Measurements from ENCODE around the gene HPS3.
"Not testable (repeated sequence)": the region's sequence is repeated elsewhere in the genome, so short reads cannot be mapped to it uniquely, and the experiment has no call there.

HPS3 gene

DNA sequence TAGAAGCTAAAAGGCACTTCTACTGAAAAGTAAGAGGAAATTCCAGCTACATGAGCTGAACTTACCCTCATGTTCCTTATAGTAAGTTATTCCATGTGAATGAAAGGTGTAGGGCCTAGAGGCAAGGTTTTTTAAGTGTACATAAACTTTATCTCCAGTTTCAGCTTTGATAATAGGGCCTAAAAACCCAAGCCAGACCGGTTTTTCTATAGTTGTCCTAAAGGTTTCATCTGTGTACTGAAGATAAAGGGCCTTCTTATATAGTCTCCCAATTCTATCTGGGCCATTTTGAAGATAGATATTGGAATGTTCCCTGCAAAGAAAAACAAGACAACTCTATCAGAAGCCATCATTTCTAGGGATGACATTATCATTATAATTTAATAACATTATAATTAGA, 82.9 kb downstream of the HPS3 start:
- ChIA-PET CTCF (no interaction called here), POLR2A (no interaction called here)
- no peak for DNase-seq (ENCODE audit: low read depth, low spot score)
- H3K4me3 ChIP-seq (ENCODE audit: low read depth, low read length), result no peak overlapping the region
- no peak for TF ChIP-seq CTCF (IDR thresholded peaks at IDR 0.05; ENCODE audit: insufficient read depth, low read length, missing control alignments)

GRCh38 chr3:149214702-149215101, 85.3 kb downstream of the HPS3 start:
- ChIA-PET POLR2A (no interaction called here), CTCF (no interaction called here)
- H3K4me3 ChIP-seq (ENCODE audit: low read depth, low read length), result no peak overlapping the region
- DNase-seq (ENCODE audit: low read depth, low spot score), result no peak
- no peak for TF ChIP-seq CTCF (IDR thresholded peaks at IDR 0.05; ENCODE audit: insufficient read depth, low read length, missing control alignments)

DNA sequence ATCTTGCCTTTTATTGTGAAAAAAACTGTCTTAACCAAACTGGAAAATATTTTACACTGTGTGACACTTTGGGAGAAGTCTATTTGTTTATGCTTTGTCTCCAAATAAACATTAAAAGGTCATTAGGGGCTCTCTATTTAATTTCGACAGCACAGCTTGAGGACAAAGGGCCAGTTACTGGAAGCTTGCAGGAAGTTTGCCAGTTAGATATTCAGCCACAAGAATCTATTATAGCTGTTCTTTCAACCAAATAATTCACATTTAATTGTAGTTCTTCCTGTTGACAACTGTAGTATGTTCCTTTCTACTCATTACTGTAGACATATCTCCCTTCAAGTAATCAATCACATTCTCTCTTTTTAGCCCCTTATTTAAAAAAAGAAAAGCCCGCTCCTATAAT, 86.1 kb downstream of the HPS3 start:
- CTCF ChIA-PET, result interaction anchor here (1.1 kb wide), 1 partner anchor 9 kb away, joined by 4 read pairs; no protein-coding TSS in a partner anchor
- DNase-seq (ENCODE audit: low read depth, low spot score), result no peak
- no peak for TF ChIP-seq CTCF (IDR thresholded peaks at IDR 0.05; ENCODE audit: insufficient read depth, low read length, missing control alignments)
- no peak overlapping the region for H3K4me3 ChIP-seq (ENCODE audit: low read depth, low read length)
- POLR2A ChIA-PET, result no interaction called here

- ChIA-PET POLR2A (no interaction called here), CTCF (interaction anchor here (1.1 kb wide), 1 partner anchor 10 kb away, joined by 4 read pairs; no protein-coding TSS in a partner anchor)
- DNase-seq (ENCODE audit: low read depth, low spot score), result no peak
- no peak overlapping the region for H3K4me3 ChIP-seq (ENCODE audit: low read depth, low read length)
- TF ChIP-seq CTCF (IDR thresholded peaks at IDR 0.05; ENCODE audit: insufficient read depth, low read length, missing control alignments), result no peak
Measured at GRCh38 chr3:149216193-149216869, 86.9 kb downstream of the HPS3 start.

DNA sequence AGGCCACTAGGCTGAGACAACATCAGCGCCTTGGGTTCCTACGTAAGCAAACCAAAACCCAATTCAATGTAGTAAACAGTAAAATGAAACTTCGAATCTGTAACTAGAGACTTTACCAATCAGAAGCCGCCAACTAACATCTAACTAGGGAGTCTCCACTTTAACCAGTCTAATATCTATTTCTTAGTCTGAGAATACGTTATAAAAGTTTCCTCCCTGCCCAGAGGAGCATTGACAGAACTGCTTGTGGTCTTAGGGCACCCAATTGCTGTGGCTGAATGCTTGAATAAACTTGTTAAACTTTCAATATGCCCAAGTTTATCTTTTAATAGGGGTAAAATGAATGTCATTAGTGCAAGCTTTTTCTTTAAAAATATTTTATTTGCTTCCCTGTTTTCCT, 87.9 kb downstream of the HPS3 start:
- no peak for DNase-seq (ENCODE audit: low read depth, low spot score)
- ChIA-PET POLR2A (no interaction called here), CTCF (no interaction called here)

GRCh38 chr3:149219380-149220121, 90.1 kb downstream of the HPS3 start:
- DNase-seq (ENCODE audit: low read depth, low spot score); POLR2A ChIA-PET; CTCF ChIA-PET; H3K4me3 ChIP-seq (ENCODE audit: low read depth, low read length): not testable (repeated sequence)

More for the DNA sequence above, 87.9 kb downstream of the HPS3 start:
- no peak overlapping the region for H3K4me3 ChIP-seq (ENCODE audit: low read depth, low read length)
- no peak for TF ChIP-seq CTCF (IDR thresholded peaks at IDR 0.05; ENCODE audit: insufficient read depth, low read length, missing control alignments)

Measured in AG04449 (cell line).